Esophagus squamous epithelium (tissue), 5 donors: ENCODE results near the gene ACOT8. TPM values are rescaled to one million over a fixed set of nuclear protein-coding genes. Genes with fewer than 3 reads are reported as not detected.

ENCODE experiments used
- DNase-seq: peaks from one replicate; lab custom pipeline; 2025; lab: John Stamatoyannopoulos, UW
- H3K27ac ChIP-seq, 4 donors: fragments of 200-600 bp; sonication (generic); one replicate each; pipeline ENCODE4 v1.5.1; 2016 to 2019; ENCODE audit warnings: mild to moderate bottlenecking in 1 of 4
- H3K27me3 ChIP-seq, 4 donors: fragments of 200-600 bp; sonication (generic); 1 replicate in 3 of 4; 2 replicates in 1 of 4; pipeline versions ENCODE4 v1.5.1 to v1.6.0; 2017 to 2021; ENCODE audit warnings: antibody characterized with exemption in 1 of 4
- H3K36me3 ChIP-seq, 3 donors: fragments of 200-600 bp; sonication (generic); one replicate each; pipeline ENCODE4 v1.5.1; 2016 to 2019
- H3K4me1 ChIP-seq, 3 donors: fragments of 200-600 bp; sonication (generic); one replicate each; pipeline ENCODE4 v1.5.1; 2017 to 2019
- H3K4me3 ChIP-seq, 4 donors: fragments of 200-600 bp; sonication (generic); 1 replicate in 3 of 4; 2 replicates in 1 of 4; pipeline ENCODE4 v1.5.1; 2016 to 2019; ENCODE audit warnings: mild to moderate bottlenecking in 2 of 4, moderate library complexity in 1 of 4
- H3K9me3 ChIP-seq, 3 donors: fragments of 200-600 bp; sonication (generic); one replicate each; pipeline ENCODE4 v1.5.1; 2016 to 2019
- CTCF ChIP-seq, 6 experiments: fragments of 450-650 bp in 4 of 6; fragments of 200-600 bp in 2 of 6; sonication (generic) in 2 of 6; IDR thresholded peaks; one replicate each; pipeline ENCODE4 v1.5.1; 2016 to 2019; ENCODE audit warnings: antibody characterized with exemption in 6 of 6, mild to moderate bottlenecking in 4 of 6, moderate library complexity in 4 of 6
- POLR2A ChIP-seq, 4 donors: fragments of 450-650 bp; IDR thresholded peaks; one replicate each; pipeline ENCODE4 v1.6.1; 2017; ENCODE audit warnings: antibody characterized with exemption in 4 of 4, mild to moderate bottlenecking in 4 of 4, moderate library complexity in 3 of 4
- WGBS, 2 donors: methylation state at CpG; one replicate each; pipeline ENCODE4 v1.1.5; 2018; 5-methylcytosine and 5-hydroxymethylcytosine counted together
- intact Hi-C: fragments of 100-400 bp; cut with DNase I; formaldehyde crosslinking; loops from one replicate; pipeline ENCODE4 v1.15.0; 2022
- total RNA-seq, 4 donors: library from RNA; depleted of rRNA; stranded (reverse); fragments of >200 nt; gene quantifications; one replicate each; pipeline ENCODE4 v1.1.0, GENCODE V29; 2016
- donor health status: DM: yes; HTN: yes; CAD: no.

ACOT8 gene
- total RNA-seq, 4 donors from 2014 or later = 27.7 to 35.0 (median 31.1) TPM

DNA sequence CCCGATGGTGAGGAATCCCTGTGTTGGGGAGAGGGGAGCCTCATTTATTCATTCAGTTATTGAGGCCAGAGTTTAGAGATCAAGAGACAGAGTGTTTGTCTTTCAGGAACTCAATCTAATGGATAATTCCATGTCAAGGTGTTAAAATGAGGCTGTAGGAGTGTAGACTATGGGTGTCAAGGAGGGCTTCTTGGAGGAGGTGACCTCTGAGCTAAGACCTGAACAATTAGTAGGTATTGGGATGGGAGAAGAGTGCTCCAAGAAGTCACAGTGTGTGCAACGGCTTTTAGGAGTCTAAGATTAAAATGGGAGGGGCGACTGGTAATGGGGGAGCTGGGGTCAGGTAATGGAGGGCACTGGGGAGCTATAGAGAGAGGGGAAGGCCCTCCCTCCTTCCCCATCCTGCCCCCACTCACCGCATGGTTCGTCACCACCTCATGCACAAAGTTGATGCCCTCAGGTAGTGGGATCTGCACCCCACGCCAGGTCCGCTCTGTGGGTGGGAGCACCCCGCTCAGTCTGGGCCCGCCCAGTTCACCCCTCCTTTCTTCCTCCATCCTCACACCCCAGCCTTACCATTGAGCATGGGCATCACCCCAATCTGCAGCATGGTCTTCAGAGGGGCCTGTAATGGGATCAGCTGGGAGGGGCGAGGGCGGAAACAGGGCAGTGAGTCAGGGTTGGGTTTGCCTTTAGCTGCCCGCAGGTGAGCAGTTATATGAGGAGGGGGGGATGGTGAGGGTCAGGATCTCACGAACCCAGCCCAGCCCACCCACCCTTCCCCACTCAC is 42.0 kb upstream of the ACOT8 start:
- no peak for TF ChIP-seq POLR2A (IDR thresholded peaks at IDR 0.05)
- TF ChIP-seq CTCF (IDR thresholded peaks at IDR 0.05) = no peak
- Histone ChIP-seq H3K4me1 (no peaks in the 10 kb centered on the region), H3K27ac (no peak overlapping the region), H3K27me3 (no peaks in the 10 kb centered on the region), H3K9me3 (no peaks in the 10 kb centered on the region), H3K36me3 (peaks cover 0 to 94% (median 26%) of the 10 kb centered on the region in 3 donors), H3K4me3 (no peak overlapping the region)
- intact Hi-C loops = loop anchor here (10.0 kb wide), 1 partner anchor 46 kb away; no protein-coding TSS in a partner anchor
- WGBS, 2 donors = 79 to 81% methylated on average over 8 to 10 of the region's 13 CpGs
- DNase-seq = no peak

GRCh38 chr20:45898285-45898684 is 41.1 kb upstream of the ACOT8 start:
- Histone ChIP-seq H3K27ac (no peak overlapping the region), H3K27me3 (no peaks in the 10 kb centered on the region), H3K4me3 (no peak overlapping the region), H3K36me3 (peaks cover 0 to 100% (median 26%) of the 10 kb centered on the region in 3 donors), H3K9me3 (no peaks in the 10 kb centered on the region), H3K4me1 (peaks cover 0 to 6% (median 2%) of the 10 kb centered on the region in 3 donors)
- no peak for TF ChIP-seq CTCF (IDR thresholded peaks at IDR 0.05)
- no peak for TF ChIP-seq POLR2A (IDR thresholded peaks at IDR 0.05)
- 78 to 82% methylated on average over 9 of the region's 12 CpGs for WGBS, 2 donors
- intact Hi-C loops = loop anchor here (10.0 kb wide), 1 partner anchor 47 kb away; no protein-coding TSS in a partner anchor
- DNase-seq = no peak

GRCh38 chr20:45897692-45898091 is 40.5 kb upstream of the ACOT8 start:
- H3K27me3 ChIP-seq = no peaks in the 10 kb centered on the region
- peaks cover 3 to 100% (median 26%) of the 10 kb centered on the region in 3 donors for H3K36me3 ChIP-seq
- H3K27ac ChIP-seq = no peak overlapping the region
- DNase-seq = no peak
- H3K4me3 ChIP-seq = no peak overlapping the region
- no peaks in the 10 kb centered on the region for H3K9me3 ChIP-seq
- no peak for TF ChIP-seq POLR2A (IDR thresholded peaks at IDR 0.05)
- TF ChIP-seq CTCF (IDR thresholded peaks at IDR 0.05) = no peak
- H3K4me1 ChIP-seq = peaks cover 0 to 12% (median 7%) of the 10 kb centered on the region in 3 donors
- intact Hi-C loops = loop anchor here (10.0 kb wide), 1 partner anchor 47 kb away; no protein-coding TSS in a partner anchor
- whole genome bisulfite sequencing, 2 donors = 94 to 97% methylated on average over 7 of the region's 7 CpGs

GRCh38 chr20:45897289-45897688 is 40.1 kb upstream of the ACOT8 start:
- intact Hi-C loops = loop anchor here (10.0 kb wide), 1 partner anchor 48 kb away; no protein-coding TSS in a partner anchor
- WGBS, 2 donors = 62 to 78% methylated on average over 2 of the region's 2 CpGs
- peaks cover 3 to 100% (median 26%) of the 10 kb centered on the region in 3 donors for H3K36me3 ChIP-seq
- H3K4me1 ChIP-seq = peaks cover under 1 to 16% (median 11%) of the 10 kb centered on the region in 3 donors
- H3K9me3 ChIP-seq = no peaks in the 10 kb centered on the region
- no peaks in the 10 kb centered on the region for H3K27me3 ChIP-seq
- no peak overlapping the region for H3K27ac ChIP-seq
- TF ChIP-seq POLR2A (IDR thresholded peaks at IDR 0.05) (no peak), CTCF (IDR thresholded peaks at IDR 0.05) (no peak)
- H3K4me3 ChIP-seq = no peak overlapping the region
- DNase-seq = no peak

- Histone ChIP-seq H3K4me3 (no peak overlapping the region), H3K9me3 (no peaks in the 10 kb centered on the region), H3K4me1 (peaks cover 7 to 22% (median 17%) of the 10 kb centered on the region in 3 donors), H3K27me3 (no peaks in the 10 kb centered on the region), H3K27ac (no peak overlapping the region), H3K36me3 (peaks cover 3 to 94% (median 26%) of the 10 kb centered on the region in 3 donors)
- TF ChIP-seq POLR2A (IDR thresholded peaks at IDR 0.05) = no peak
- TF ChIP-seq CTCF (IDR thresholded peaks at IDR 0.05) = no peak
- 84 to 85% methylated on average over 9 to 10 of the region's 14 CpGs for WGBS, 2 donors
- no peak for DNase-seq
- intact Hi-C loops = loop anchor here (10.0 kb wide), 1 partner anchor 48 kb away; no protein-coding TSS in a partner anchor
Measured at GRCh38 chr20:45896641-45897161, 39.5 kb upstream of the ACOT8 start.
